Right cardiac atrium (tissue), 5 donors: ENCODE results near the gene MAD1L1. TPM values are rescaled to one million over a fixed set of nuclear protein-coding genes. Genes with fewer than 3 reads are reported as not detected.

ENCODE experiments used
- ATAC-seq, 2 donors: fragments of 200-7000 bp; cut with Tn5 transposase; one replicate each; pipeline versions ENCODE4 v1.8.0 to v1.9.1; 2020; ENCODE audit warnings: moderate library complexity in 2 of 2, mild to moderate bottlenecking in 1 of 2
- DNase-seq, 3 donors: peaks; one replicate each; pipeline ENCODE4 v3.0.0-alpha.2; 2020
- H3K27ac ChIP-seq: one replicate; pipeline ENCODE4 v1.5.1; 2013; ENCODE audit warnings: mild to moderate bottlenecking, low read length, control low read depth, moderate library complexity
- H3K27me3 ChIP-seq: one replicate; pipeline ENCODE4 v1.6.1; 2013; ENCODE audit not compliant: control insufficient read depth, insufficient read depth
- H3K4me1 ChIP-seq: one replicate; pipeline ENCODE4 v1.6.1; 2013; ENCODE audit warnings: low read length; ENCODE audit not compliant: control insufficient read depth, insufficient read depth
- H3K4me3 ChIP-seq: one replicate; pipeline ENCODE4 v1.5.1; 2013; ENCODE audit warnings: low read length, control low read depth
- H3K9me3 ChIP-seq: one replicate; pipeline ENCODE4 v1.6.1; 2013; ENCODE audit warnings: low read length; ENCODE audit not compliant: control insufficient read depth
- WGBS: extraction: QIAGEN DNeasy Blood & Tissue Kit; methylation state at CpG from one replicate; pipeline ENCODE4 v1.1.7; 2013; 5-methylcytosine and 5-hydroxymethylcytosine counted together
- intact Hi-C, 4 donors: fragments of 100-400 bp; cut with DNase I; formaldehyde crosslinking; loops; one replicate each; pipeline versions ENCODE4 v1.11.0 to v1.14.0; 2022 to 2023
- polyA plus RNA-seq: library from polyadenylated mRNA; stranded (reverse); fragments of 200-250 nt; gene quantifications from one replicate; pipeline ENCODE4 v1.2.3, GENCODE V29; 2013
- total RNA-seq, 4 donors: library from RNA; stranded (reverse); fragmentation: NEBNext Ultra II Directional; extraction: Animal tissue kit (Norgen Biotek cat#: 25700); gene quantifications; one replicate each; pipeline ENCODE4 v1.2.1, GENCODE V29; 2021
- donor health status: healthy with polysubstance abuse.
- donor health status: DM: no; HTN: yes; CAD: no.
- donor health status: DM: no; HTN: no; CAD: no.
- donor health status: DM: no; HTN: yes; CAD: no; lungs with severe emphysema.
- donor health status: DM: yes; HTN: yes; CAD: no.

MAD1L1 gene
- total and polyA plus RNA-seq, 5 donors = 15.3 to 41.0 (median 33.7) TPM

DNA sequence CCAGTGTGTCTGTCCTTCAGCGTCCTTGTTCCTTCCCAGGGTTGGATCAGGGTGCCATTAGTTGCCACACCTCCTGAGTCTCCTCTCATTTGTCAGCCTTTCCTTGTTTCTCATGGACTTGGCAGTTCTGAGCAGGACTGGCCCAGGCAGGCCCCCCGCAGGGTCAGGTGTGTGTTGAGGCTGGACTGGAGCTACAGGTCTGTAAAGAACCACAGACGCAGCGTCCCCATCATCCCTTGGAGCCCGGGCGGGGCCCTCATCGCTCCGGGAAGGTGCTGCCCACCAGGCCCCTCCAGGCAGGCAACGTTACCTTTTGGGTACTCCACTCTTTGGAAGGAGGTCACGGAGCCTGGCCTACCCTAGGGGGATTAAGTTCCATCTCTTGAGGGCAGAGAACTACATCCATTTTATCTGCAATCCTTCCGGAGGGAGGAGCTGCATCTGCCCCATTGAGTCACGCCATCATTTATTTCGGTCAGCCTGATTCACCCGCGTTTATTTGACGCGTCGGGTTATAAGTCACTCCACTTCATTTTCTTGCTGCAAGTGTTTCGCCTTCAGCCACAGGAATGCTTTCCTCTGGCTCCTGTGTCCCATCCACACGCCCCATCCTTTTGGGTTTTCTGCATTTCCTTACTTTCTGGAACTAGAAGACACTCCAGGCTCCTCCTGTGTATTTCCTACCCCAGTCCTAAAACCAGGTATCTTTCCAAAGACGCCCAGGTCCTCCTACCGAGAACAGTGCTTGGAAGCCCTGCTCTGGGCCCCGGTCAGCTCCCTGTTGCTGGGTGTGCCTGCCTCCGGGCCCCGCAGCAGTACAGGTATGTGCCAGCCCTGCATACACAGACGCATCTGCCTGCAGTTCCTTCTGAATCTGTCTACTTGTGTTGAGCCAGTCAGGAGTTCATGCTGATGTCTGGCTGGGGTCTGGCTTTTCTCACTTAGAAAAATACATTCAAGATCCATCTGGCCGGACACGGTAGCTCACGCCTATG lies 141.9 kb downstream of the MAD1L1 start:
- DNase-seq = no peak
- ATAC-seq = no peak
- Histone ChIP-seq H3K27me3 (no peaks in the 10 kb centered on the region), H3K4me3 (no peak overlapping the region), H3K27ac (no peak overlapping the region), H3K4me1 (no peaks in the 10 kb centered on the region), H3K9me3 (no peaks in the 10 kb centered on the region)
- 97% methylated on average over 29 of the region's 29 CpGs for WGBS
- intact Hi-C loops = no loop called here

DNA sequence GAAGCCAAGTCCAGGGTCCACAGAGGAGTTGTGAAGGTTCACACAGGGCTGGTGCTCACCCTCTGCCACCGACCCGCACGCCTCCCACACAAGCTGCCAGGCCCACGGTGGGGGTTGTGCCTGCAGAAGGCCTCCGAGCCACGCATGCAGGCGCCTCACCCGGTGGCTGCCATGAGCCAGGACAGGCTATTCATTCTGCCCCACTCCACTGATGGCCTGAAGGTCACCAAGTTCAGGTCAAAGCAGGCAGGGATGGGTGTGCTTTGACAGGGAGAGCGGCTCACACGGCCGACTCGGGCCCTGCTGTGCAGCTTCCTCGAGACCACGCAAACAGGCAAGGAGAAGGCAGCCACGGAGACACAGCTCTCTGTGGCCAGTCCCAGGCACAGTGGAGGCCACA lies 143.9 kb downstream of the MAD1L1 start:
- intact Hi-C loops = no loop called here
- WGBS = 95% methylated on average over 15 of the region's 15 CpGs

DNA sequence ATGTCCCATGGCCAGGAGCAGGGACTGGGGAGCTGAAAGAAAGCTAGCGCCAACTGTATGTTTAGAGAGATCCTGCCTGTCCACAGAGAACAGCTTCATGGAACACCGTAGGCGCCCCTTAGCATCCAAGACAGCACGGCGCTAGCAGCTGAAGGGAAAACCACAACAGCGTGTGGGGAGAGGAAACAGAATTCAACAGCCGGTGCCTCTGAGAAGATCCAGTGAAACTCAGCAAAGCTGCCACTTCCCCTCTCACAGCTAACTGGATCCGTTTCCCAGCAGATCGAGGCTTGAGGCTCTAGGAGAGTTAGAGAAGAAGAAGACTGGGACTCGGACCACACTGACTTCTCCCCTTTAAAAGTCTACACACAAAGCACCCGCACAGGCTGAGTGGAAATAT lies 145.0 kb downstream of the MAD1L1 start:
- no peak overlapping the region for H3K27ac ChIP-seq
- 84% methylated on average over 11 of the region's 11 CpGs for WGBS
- no peaks in the 10 kb centered on the region for H3K9me3 ChIP-seq
- no peak for DNase-seq
- H3K4me3 ChIP-seq = no peak overlapping the region
- intact Hi-C loops = no loop called here
- H3K4me1 ChIP-seq = no peaks in the 10 kb centered on the region
- no peak for ATAC-seq
- H3K27me3 ChIP-seq = no peaks in the 10 kb centered on the region

More for the DNA sequence above, 143.9 kb downstream of the MAD1L1 start:
- no peak for ATAC-seq
- Histone ChIP-seq H3K27me3 (no peaks in the 10 kb centered on the region), H3K4me1 (no peaks in the 10 kb centered on the region), H3K9me3 (no peaks in the 10 kb centered on the region), H3K4me3 (no peak overlapping the region), H3K27ac (no peak overlapping the region)
- DNase-seq = no peak

DNA sequence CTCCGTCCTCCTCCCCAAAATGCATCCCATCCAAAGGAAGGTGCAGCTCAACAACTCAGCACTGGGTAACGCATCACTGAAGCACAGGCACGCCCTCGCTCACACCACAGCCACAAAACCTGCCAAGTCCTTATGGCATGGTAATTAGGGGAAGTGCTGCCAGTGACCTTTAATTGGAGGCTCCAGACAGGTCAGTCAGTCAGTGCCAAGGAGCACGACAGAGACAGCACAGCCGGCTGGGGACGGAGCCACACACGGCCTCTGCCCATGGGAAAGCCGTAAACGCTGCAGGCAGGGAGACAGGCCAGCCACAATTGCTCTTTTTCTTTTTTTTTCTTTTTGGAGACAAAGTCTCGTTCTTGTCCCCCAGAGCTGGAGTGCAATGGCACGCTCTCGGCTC lies 146.5 kb downstream of the MAD1L1 start:
- intact Hi-C loops = no loop called here
- ATAC-seq (no peak), DNase-seq (no peak)
- WGBS = 72% methylated on average over 13 of the region's 13 CpGs
- Histone ChIP-seq H3K27me3 (no peaks in the 10 kb centered on the region), H3K9me3 (no peaks in the 10 kb centered on the region), H3K4me3 (no peak overlapping the region), H3K4me1 (no peaks in the 10 kb centered on the region), H3K27ac (no peak overlapping the region)

DNA sequence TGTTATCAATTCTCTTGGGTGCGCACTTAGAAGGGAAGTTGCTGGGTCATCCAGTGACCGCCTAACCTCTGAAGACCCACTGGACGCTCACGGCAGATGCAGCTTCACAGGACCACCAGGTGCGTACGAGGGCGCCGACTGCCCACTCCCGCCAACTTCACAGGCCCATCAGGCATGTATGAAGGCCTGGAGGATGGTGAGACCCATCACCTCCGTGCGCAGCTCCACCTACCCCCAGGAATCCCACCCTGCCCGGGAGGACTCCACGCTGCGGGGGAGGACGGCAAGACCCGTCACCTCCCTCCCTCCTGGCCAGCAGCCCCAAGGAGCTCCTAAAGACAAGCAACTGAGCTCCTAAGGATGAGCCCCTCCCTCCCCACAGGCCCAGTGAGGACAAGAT lies 146.9 kb downstream of the MAD1L1 start:
- WGBS = 96% methylated on average over 16 of the region's 16 CpGs

DNA sequence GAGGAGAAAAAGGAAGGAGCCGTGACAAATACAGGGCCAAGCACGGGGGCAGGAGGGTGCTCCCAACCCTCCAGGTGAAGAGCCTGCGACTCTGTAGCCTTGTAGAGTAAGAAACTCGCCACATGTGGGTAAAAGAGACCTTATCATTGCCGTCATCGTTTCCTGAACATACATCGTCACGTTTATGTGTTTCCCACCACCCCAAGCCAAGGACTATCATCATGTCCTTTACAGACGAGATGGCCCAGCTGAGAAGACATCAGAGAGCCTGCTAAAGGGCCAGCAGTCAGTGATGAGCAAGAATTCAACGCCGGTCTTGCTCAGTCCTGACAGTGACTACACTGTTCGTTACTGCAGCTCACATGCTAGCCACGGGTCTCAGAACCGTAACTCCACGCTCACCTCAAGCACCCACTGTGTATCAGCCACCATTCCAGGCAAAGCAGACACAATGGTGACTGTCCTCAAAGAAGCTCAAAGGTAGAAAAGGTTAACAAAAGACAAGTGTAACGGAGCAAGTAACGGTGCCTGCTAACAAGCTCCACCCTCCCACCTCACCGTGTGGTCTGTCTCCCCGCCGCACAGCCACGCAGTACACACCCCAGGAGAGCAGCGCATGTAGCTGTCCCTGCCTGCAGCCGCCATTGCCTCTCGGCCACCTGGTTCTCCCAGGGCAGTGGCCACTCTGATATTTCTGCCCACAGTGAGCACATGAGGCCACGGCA lies 147.8 kb downstream of the MAD1L1 start:
- no peaks in the 10 kb centered on the region for H3K9me3 ChIP-seq

More for the DNA sequence above, 146.9 kb downstream of the MAD1L1 start:
- Histone ChIP-seq H3K4me1 (no peaks in the 10 kb centered on the region), H3K4me3 (no peak overlapping the region), H3K27me3 (no peaks in the 10 kb centered on the region), H3K9me3 (no peaks in the 10 kb centered on the region), H3K27ac (no peak overlapping the region)
- no peak for ATAC-seq
- DNase-seq = no peak
- intact Hi-C loops = no loop called here

DNA sequence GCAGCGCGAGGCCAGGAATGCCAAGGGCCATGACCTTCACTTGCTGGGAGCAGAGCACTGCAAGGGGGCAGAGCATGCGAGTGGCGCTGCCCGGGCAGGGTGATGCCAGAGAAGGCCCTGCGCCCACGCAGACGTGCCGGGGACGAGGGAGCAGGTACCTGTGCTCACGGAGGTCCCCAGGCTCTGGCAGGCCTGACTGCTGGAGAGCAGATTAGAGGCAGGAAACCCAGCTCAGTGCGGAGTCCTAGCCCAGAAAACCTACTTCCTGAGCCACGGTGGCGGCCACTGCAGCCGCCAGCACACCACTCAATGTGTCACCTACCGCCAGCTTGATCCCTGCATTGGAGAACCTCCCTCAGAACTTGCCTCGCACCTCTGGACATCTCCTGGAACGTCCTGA lies 148.4 kb downstream of the MAD1L1 start:
- ATAC-seq (no peak), DNase-seq (no peak)
- Histone ChIP-seq H3K9me3 (no peaks in the 10 kb centered on the region), H3K27ac (no peak overlapping the region), H3K4me3 (no peak overlapping the region), H3K27me3 (no peaks in the 10 kb centered on the region), H3K4me1 (no peaks in the 10 kb centered on the region)
- intact Hi-C loops = no loop called here
- WGBS = 88% methylated on average over 18 of the region's 18 CpGs

More for the DNA sequence above, 147.8 kb downstream of the MAD1L1 start:
- no peak overlapping the region for H3K27ac ChIP-seq
- no peaks in the 10 kb centered on the region for H3K27me3 ChIP-seq
- no peaks in the 10 kb centered on the region for H3K4me1 ChIP-seq
- ATAC-seq (no peak), DNase-seq (no peak)
- no peak overlapping the region for H3K4me3 ChIP-seq
- 93% methylated on average over 25 of the region's 25 CpGs for whole genome bisulfite sequencing
- intact Hi-C loops = no loop called here

DNA sequence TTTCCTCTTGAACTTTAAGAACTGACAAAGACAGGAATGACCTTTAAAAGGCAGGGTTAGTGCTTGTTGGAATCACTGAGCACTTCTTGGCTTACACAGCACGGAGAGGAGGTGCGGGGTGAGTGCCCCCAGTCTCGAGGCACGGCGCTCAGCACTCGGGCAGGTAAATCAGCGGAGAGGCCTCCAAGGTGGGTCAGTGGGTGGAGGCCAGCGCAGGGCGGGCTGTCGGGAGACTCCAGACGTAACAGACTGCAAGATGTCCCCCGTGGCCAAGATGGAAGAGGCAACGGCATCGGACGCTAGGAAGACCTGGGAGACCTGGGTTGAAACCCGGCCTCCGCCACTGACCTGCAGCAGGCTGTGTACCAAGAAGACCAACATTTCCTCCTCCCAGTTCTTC lies 149.4 kb downstream of the MAD1L1 start:
- H3K27ac ChIP-seq = no peak overlapping the region
- H3K4me3 ChIP-seq = no peak overlapping the region
- DNase-seq (no peak), ATAC-seq (no peak)
- H3K27me3 ChIP-seq = no peaks in the 10 kb centered on the region
- no peaks in the 10 kb centered on the region for H3K4me1 ChIP-seq
- 97% methylated on average over 17 of the region's 17 CpGs for WGBS
- intact Hi-C loops = no loop called here
- H3K9me3 ChIP-seq = no peaks in the 10 kb centered on the region

DNA sequence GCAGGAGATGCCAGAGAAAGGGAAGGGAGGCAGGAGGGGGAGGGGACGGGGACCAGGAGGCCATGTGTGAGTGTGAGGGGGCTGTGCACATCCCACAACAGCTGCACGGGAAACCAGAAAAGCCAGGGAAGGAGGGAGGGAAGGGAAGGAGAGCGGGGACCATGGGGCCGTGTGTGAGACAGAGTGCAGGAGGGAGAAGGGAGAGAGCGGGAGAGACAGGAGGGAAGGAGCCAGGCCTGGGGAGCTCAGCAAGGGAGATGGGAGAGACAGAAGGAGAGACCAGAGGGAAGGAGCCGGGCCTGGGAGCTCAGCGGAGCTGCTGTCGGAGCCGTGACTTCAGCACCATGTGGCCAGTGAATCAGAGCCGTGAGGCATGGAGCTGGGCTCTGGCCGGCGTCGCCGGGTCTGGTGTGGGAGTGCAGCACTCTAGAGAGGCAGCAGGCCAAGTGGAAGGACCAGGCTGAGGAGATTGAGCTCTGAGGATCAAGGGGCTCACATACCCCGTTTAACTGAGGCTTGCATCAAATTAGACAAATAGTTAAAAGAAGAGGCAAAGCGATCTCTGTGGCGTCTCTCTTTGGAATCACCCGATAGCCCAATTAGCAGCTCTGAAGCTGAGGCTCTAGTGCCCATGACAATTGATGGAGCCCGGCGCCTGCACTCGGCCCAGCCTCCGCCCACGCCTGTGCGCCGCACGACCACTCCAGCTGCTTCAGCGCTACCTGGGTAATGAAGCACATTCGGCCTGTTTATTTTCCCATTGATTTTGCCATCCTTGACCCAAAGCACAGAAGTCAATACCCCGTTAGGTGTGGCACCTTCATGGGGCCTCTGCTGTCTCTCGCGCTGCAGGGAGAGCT lies 150.4 kb downstream of the MAD1L1 start:
- intact Hi-C loops = no loop called here
- Histone ChIP-seq H3K9me3 (no peaks in the 10 kb centered on the region), H3K4me1 (no peaks in the 10 kb centered on the region), H3K27ac (no peak overlapping the region), H3K27me3 (no peaks in the 10 kb centered on the region), H3K4me3 (no peak overlapping the region)
- peak; percentile 73 to 86 (median 79) for DNase-seq
- 73% methylated on average over 31 of the region's 31 CpGs for WGBS
- ATAC-seq = peak; percentile 54 to 73

DNA sequence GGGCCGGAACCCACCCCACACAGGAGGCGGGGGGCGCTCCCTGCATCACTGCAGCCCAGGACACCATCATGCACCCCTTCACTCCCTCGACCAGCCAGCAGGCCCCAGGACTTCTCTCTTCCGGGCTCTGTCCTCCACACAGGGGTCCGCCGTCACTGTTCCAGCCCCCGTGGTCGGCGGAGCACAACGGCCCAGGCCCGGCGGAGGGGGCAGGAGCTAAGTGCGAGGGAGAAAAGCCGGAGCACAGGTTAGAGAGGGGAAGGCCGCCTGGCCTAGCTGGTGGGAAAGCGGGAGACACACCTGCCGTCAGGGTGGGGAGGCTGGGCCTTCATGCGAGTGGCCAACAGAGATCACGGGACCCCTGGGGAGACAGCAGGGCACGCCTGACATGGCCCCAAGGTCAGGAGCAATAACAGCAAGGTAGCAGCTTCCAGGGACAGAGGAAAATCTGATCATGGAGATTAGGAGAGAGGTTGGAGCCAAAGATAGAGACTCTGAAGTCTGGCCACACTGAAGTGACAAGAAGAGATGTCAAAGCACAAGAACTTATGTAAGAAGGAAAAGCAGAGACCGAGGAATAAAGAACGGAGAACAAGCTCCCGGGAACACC lies 151.1 kb downstream of the MAD1L1 start:
- intact Hi-C loops = no loop called here
- H3K4me3 ChIP-seq = no peak overlapping the region
- no peak for DNase-seq
- H3K27me3 ChIP-seq = no peaks in the 10 kb centered on the region
- no peaks in the 10 kb centered on the region for H3K9me3 ChIP-seq
- H3K27ac ChIP-seq = no peak overlapping the region
- no peaks in the 10 kb centered on the region for H3K4me1 ChIP-seq
- WGBS = 96% methylated on average over 24 of the region's 24 CpGs
- ATAC-seq = no peak
